ENCODE data around the gene PRRT1B.
"Not testable (repeated sequence)": the region's sequence is repeated elsewhere in the genome, so short reads cannot be mapped to it uniquely, and the experiment has no call there.

The PRRT1B gene

DNA sequence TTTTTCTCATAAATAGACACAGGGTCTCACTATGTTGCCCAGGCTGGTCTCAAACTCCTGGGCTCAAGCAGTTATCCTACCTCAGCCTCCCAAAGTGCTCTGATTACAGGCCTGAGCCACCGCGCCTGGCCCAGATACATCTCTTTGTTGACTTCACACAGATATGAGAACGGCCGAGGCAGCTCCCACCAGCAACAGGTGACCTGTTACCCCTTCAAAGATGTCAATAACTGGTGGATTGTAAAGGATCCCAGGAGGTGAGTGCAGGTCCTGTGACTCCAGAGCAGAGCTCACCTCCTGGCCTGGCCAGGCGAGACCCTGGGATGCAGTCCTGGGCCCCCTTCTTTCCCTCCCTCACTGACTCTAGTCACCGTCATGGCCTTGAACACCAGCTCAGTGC, 33.4 kb upstream of the PRRT1B start:
- H3K9me3 ChIP-seq (ENCODE audit: control insufficient read depth, low read depth, low read length) = no peaks in the 10 kb centered on the region
- no peak overlapping the region for H3K27ac ChIP-seq (ENCODE audit: low read length)
- no peak overlapping the region for H3K9ac ChIP-seq (ENCODE audit: low read length)

DNA sequence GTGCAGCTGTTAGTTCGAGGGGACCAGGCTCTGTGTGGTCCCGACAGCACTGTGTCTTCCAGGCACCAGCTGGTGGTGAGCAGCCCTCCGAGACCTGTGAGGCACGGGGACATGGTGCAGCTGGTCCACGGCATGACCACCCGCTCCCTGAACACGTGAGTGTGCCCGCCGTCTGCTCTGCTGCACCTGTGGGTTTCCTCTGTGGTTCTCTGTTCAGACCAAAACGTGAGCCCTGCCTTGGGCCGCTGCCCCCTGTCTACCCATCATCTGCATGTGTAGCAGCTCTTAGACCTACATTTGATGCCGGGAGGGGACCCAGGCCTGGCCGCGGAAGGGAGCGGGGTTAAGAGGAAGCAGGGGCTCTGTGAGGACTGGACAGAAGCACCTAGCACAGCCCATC, 32.1 kb upstream of the PRRT1B start:
- Histone ChIP-seq H3K4me1 (ENCODE audit: control insufficient read depth, low read depth, low read length) (no peaks in the 10 kb centered on the region), H3K9me3 (ENCODE audit: control insufficient read depth, low read depth, low read length) (no peaks in the 10 kb centered on the region), H3K27ac (ENCODE audit: low read length) (no peak overlapping the region), H3K9ac (ENCODE audit: low read length) (no peak overlapping the region), H3K36me3 (ENCODE audit: control insufficient read depth, low read depth, low read length) (peaks cover 53% of the 10 kb centered on the region), H3K27me3 (ENCODE audit: control insufficient read depth, insufficient read depth, low read length) (no peaks in the 10 kb centered on the region), H3K4me3 (ENCODE audit: low read length) (no peak overlapping the region)

More for the DNA sequence above, 33.4 kb upstream of the PRRT1B start:
- no peak overlapping the region for H3K4me3 ChIP-seq (ENCODE audit: low read length)
- H3K27me3 ChIP-seq (ENCODE audit: control insufficient read depth, insufficient read depth, low read length) = no peaks in the 10 kb centered on the region
- H3K36me3 ChIP-seq (ENCODE audit: control insufficient read depth, low read depth, low read length) = peaks cover 50% of the 10 kb centered on the region
- H3K4me1 ChIP-seq (ENCODE audit: control insufficient read depth, low read depth, low read length) = no peaks in the 10 kb centered on the region

DNA sequence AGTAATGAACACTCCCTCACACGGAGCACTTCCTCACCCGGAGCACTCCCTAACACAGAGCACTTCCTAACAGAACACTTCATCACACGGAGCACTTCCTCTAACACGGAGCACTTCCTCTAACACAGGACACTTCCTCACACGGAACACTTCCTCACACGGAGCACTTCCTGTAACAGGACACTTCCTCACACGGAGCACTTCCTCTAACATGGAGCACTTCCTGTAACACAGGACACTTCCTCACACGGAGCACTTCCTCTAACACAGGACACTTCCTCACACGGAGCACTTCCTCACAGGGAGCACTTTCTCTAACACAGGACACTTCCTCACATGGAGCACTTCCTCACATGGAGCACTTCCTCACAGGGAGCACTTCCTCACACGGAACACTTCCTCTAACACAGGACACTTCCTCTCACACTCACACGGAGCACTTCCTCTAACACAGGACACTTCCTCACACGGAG, 29.7 kb upstream of the PRRT1B start:
- H3K9me3 ChIP-seq (ENCODE audit: control insufficient read depth, low read depth, low read length); H3K27me3 ChIP-seq (ENCODE audit: control insufficient read depth, insufficient read depth, low read length); H3K27ac ChIP-seq (ENCODE audit: low read length); H3K4me1 ChIP-seq (ENCODE audit: control insufficient read depth, low read depth, low read length); H3K4me3 ChIP-seq (ENCODE audit: low read length); H3K9ac ChIP-seq (ENCODE audit: low read length): not testable (repeated sequence)
- H3K36me3 ChIP-seq (ENCODE audit: control insufficient read depth, low read depth, low read length) = peaks cover 67% of the 10 kb centered on the region

DNA sequence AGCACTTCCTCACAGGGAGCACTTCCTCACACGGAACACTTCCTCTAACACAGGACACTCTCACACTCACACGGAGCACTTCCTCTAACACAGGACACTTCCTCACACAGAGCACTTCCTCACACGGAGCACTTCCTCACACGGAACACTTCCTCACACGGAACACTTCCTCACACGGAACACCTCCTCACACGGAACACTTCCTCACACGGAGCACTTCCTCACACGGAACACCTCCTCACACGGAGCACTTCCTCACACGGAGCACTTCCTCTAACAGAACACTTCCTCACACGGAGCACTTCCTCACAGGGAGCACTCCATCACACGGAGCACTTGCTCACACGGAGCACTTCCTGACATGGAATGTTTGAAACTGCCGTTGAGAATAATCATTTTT, 29.2 kb upstream of the PRRT1B start:
- Histone ChIP-seq H3K9me3 (ENCODE audit: control insufficient read depth, low read depth, low read length) (no peaks in the 10 kb centered on the region), H3K4me1 (ENCODE audit: control insufficient read depth, low read depth, low read length) (no peaks in the 10 kb centered on the region), H3K4me3 (ENCODE audit: low read length) (no peak overlapping the region), H3K9ac (ENCODE audit: low read length) (no peak overlapping the region), H3K27me3 (ENCODE audit: control insufficient read depth, insufficient read depth, low read length) (no peaks in the 10 kb centered on the region), H3K36me3 (ENCODE audit: control insufficient read depth, low read depth, low read length) (peaks cover 63% of the 10 kb centered on the region), H3K27ac (ENCODE audit: low read length) (no peak overlapping the region)

DNA sequence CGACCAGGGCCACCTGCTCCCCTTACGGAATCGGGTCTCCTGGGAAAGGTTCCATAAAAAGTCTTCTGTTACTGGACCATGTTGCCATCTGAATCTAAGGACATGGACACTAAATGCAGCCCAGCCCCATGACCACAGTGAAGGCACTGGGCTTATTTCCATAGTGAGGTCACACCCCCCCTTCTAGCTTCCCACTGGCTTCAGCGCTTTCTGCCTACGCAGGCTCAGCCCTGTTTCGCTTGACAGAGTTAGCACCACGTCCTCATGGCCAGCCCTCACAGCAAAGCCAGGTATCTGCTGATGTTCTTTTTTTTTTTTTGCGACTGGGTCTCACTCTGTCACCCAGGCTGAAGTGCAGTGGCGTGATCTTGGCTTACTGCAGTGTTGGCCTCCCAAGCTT, 28.4 kb upstream of the PRRT1B start:
- H3K4me3 ChIP-seq (ENCODE audit: low read length) = no peak overlapping the region
- peaks cover 65% of the 10 kb centered on the region for H3K36me3 ChIP-seq (ENCODE audit: control insufficient read depth, low read depth, low read length)
- H3K27me3 ChIP-seq (ENCODE audit: control insufficient read depth, insufficient read depth, low read length) = no peaks in the 10 kb centered on the region
- no peak overlapping the region for H3K27ac ChIP-seq (ENCODE audit: low read length)
- no peaks in the 10 kb centered on the region for H3K9me3 ChIP-seq (ENCODE audit: control insufficient read depth, low read depth, low read length)
- H3K9ac ChIP-seq (ENCODE audit: low read length) = no peak overlapping the region
- H3K4me1 ChIP-seq (ENCODE audit: control insufficient read depth, low read depth, low read length) = no peaks in the 10 kb centered on the region

GRCh38 chr9:131517761-131518190, 27.5 kb upstream of the PRRT1B start:
- Histone ChIP-seq H3K4me3 (ENCODE audit: low read length) (no peak overlapping the region), H3K4me1 (ENCODE audit: control insufficient read depth, low read depth, low read length) (no peaks in the 10 kb centered on the region), H3K27me3 (ENCODE audit: control insufficient read depth, insufficient read depth, low read length) (no peaks in the 10 kb centered on the region), H3K9ac (ENCODE audit: low read length) (no peak overlapping the region), H3K36me3 (ENCODE audit: control insufficient read depth, low read depth, low read length) (peaks cover 60% of the 10 kb centered on the region), H3K9me3 (ENCODE audit: control insufficient read depth, low read depth, low read length) (no peaks in the 10 kb centered on the region), H3K27ac (ENCODE audit: low read length) (no peak overlapping the region)

DNA sequence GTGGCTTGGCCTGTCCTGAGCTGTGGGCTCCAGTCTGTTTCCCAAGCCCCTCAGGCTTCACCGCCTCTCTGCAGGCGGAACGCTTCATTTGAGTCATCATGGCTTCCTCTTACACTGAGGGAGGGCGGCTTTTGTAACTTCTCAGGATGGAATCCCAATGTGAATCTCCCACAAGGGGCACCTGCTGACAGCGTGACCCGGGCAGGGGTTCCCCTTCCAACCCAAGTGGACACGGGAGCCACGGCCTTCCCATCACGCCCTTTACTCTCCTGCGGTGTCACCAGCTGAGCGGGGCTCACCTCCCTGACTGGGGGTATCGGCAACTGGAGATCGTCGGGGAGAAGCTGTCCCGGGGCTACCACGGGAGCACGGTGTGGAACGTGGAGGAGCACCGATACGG, 26.8 kb upstream of the PRRT1B start:
- no peaks in the 10 kb centered on the region for H3K27me3 ChIP-seq (ENCODE audit: control insufficient read depth, insufficient read depth, low read length)
- H3K9me3 ChIP-seq (ENCODE audit: control insufficient read depth, low read depth, low read length) = no peaks in the 10 kb centered on the region
- H3K27ac ChIP-seq (ENCODE audit: low read length) = no peak overlapping the region
- H3K9ac ChIP-seq (ENCODE audit: low read length) = no peak overlapping the region
- no peaks in the 10 kb centered on the region for H3K4me1 ChIP-seq (ENCODE audit: control insufficient read depth, low read depth, low read length)
- peaks cover 57% of the 10 kb centered on the region for H3K36me3 ChIP-seq (ENCODE audit: control insufficient read depth, low read depth, low read length)
- H3K4me3 ChIP-seq (ENCODE audit: low read length) = no peak overlapping the region

GRCh38 chr9:131520503-131520902, 24.8 kb upstream of the PRRT1B start:
- Histone ChIP-seq H3K27me3 (ENCODE audit: control insufficient read depth, insufficient read depth, low read length) (no peaks in the 10 kb centered on the region), H3K27ac (ENCODE audit: low read length) (no peak overlapping the region), H3K9ac (ENCODE audit: low read length) (no peak overlapping the region), H3K4me1 (ENCODE audit: control insufficient read depth, low read depth, low read length) (no peaks in the 10 kb centered on the region), H3K36me3 (ENCODE audit: control insufficient read depth, low read depth, low read length) (peaks cover 69% of the 10 kb centered on the region), H3K4me3 (ENCODE audit: low read length) (no peak overlapping the region), H3K9me3 (ENCODE audit: control insufficient read depth, low read depth, low read length) (no peaks in the 10 kb centered on the region)

DNA sequence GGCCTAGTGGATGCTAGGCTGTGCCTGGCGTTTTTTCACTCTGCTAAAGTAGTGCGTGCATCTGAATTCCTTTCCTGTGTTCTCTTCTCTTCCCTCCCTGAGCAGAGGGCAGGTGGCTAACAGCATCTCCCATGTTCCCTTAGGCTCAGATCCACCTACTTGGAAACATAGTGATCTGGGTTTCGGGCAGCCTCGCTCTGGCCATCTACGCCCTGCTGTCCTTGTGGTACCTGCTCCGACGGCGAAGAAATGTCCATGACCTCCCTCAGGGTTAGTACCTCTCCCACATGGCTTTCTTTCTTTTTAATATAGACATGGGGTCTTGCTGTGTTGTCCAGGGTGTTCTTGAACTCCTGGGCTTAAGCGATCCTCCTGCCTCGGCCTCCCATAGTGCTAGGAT, 24.1 kb upstream of the PRRT1B start:
- no peak overlapping the region for H3K4me3 ChIP-seq (ENCODE audit: low read length)
- H3K36me3 ChIP-seq (ENCODE audit: control insufficient read depth, low read depth, low read length) = peaks cover 69% of the 10 kb centered on the region
- H3K9ac ChIP-seq (ENCODE audit: low read length) = no peak overlapping the region
- H3K27me3 ChIP-seq (ENCODE audit: control insufficient read depth, insufficient read depth, low read length) = no peaks in the 10 kb centered on the region
- H3K4me1 ChIP-seq (ENCODE audit: control insufficient read depth, low read depth, low read length) = no peaks in the 10 kb centered on the region
- no peak overlapping the region for H3K27ac ChIP-seq (ENCODE audit: low read length)
- no peaks in the 10 kb centered on the region for H3K9me3 ChIP-seq (ENCODE audit: control insufficient read depth, low read depth, low read length)

DNA sequence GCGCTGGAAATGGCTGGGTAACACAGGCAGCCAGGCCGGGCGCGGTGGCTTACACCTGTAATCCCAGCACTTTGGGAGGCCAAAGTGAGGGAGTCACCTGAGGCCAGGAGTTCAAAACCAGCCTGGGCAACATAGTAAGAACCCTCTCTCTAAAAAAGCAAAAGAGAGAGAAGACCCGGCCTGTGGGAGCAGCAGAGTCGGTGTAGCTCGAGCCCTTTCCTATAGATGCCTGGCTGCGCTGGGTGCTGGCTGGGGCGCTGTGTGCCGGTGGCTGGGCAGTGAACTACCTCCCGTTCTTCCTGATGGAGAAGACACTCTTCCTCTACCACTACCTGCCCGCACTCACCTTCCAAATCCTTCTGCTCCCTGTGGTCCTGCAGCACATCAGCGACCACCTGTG, 23.5 kb upstream of the PRRT1B start:
- Histone ChIP-seq H3K36me3 (ENCODE audit: control insufficient read depth, low read depth, low read length) (peaks cover 67% of the 10 kb centered on the region), H3K4me1 (ENCODE audit: control insufficient read depth, low read depth, low read length) (no peaks in the 10 kb centered on the region), H3K9ac (ENCODE audit: low read length) (no peak overlapping the region), H3K9me3 (ENCODE audit: control insufficient read depth, low read depth, low read length) (no peaks in the 10 kb centered on the region), H3K4me3 (ENCODE audit: low read length) (no peak overlapping the region), H3K27ac (ENCODE audit: low read length) (no peak overlapping the region), H3K27me3 (ENCODE audit: control insufficient read depth, insufficient read depth, low read length) (no peaks in the 10 kb centered on the region)

DNA sequence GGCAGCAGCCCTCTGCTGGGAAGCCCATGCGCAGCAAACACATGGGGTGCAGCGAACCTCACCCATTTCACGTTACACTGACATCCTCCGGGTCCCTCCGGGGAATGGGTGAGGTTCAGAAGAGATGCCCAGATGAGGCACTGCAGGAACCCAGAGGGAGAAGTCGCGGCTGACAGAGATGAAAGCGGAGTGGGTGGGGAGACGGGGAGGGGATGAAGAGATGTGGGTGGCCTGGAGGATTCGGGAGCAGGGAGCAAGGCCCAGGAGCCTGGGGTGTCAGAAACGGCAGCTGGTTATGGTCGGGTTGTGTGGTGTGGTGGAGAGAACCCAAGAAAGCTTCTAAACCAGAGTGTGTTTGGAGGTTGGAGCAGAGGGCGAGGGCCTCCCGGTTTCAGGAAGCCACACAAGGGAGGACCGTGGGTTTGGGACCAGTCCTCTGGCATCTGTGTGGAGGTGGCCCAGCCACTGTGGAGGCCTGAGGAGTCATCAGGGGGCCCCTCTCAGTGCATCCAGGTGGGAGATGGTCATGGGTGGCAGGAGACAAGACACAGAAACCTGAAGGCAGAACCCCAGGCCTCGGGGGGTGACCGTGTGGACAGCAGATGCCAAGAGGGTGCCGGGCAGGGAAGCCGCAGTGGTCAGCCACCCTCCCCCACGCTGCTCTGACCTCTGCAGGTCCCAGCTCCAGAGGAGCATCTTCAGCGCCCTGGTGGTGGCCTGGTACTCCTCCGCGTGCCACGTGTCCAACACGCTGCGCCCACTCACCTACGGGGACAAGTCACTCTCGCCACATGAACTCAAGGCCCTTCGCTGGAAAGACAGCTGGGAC, 22.9 kb upstream of the PRRT1B start:
- H3K27me3 ChIP-seq (ENCODE audit: control insufficient read depth, insufficient read depth, low read length) = no peaks in the 10 kb centered on the region
- H3K9me3 ChIP-seq (ENCODE audit: control insufficient read depth, low read depth, low read length) = no peaks in the 10 kb centered on the region
- H3K36me3 ChIP-seq (ENCODE audit: control insufficient read depth, low read depth, low read length) = peaks cover 68% of the 10 kb centered on the region
- H3K4me3 ChIP-seq (ENCODE audit: low read length) = no peak overlapping the region
- no peaks in the 10 kb centered on the region for H3K4me1 ChIP-seq (ENCODE audit: control insufficient read depth, low read depth, low read length)
- no peak overlapping the region for H3K9ac ChIP-seq (ENCODE audit: low read length)
- no peak overlapping the region for H3K27ac ChIP-seq (ENCODE audit: low read length)

DNA sequence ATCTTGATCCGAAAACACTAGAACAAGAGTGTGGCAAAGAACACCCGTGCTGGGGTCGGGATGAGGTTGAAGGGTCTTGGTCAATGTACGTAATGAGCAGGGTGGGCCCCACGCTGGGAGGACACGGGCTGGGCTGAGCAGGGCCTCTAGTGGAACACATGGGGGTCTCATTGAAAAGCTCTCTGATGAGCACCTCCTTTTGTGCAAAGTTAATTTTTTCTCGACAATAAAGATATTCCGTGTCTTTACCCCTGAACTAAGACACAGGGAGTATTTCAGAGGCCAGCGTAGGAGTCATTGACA, 22.3 kb upstream of the PRRT1B start:
- Histone ChIP-seq H3K27me3 (ENCODE audit: control insufficient read depth, insufficient read depth, low read length) (no peaks in the 10 kb centered on the region), H3K4me3 (ENCODE audit: low read length) (no peak overlapping the region), H3K4me1 (ENCODE audit: control insufficient read depth, low read depth, low read length) (no peaks in the 10 kb centered on the region), H3K9me3 (ENCODE audit: control insufficient read depth, low read depth, low read length) (no peaks in the 10 kb centered on the region), H3K27ac (ENCODE audit: low read length) (no peak overlapping the region), H3K9ac (ENCODE audit: low read length) (no peak overlapping the region), H3K36me3 (ENCODE audit: control insufficient read depth, low read depth, low read length) (peaks cover 67% of the 10 kb centered on the region)

Measured in iPS-18a (cell line).